Uterus (tissue), 2 donors: ENCODE data around the gene SUFU.

Experiments used
- POLR2A ChIP-seq, 2 donors: fragments of 450-650 bp; IDR thresholded peaks; one replicate each; pipeline ENCODE4 v1.6.1; 2016; ENCODE audit warnings: antibody characterized with exemption in 2 of 2, mild to moderate bottlenecking in 1 of 2, moderate library complexity in 1 of 2
- TF ChIP-seq, protein P1 (sequence below), 4 experiments: fragments of 200-600 bp in 2 of 4; fragments of 450-650 bp in 2 of 4; sonication (generic) in 2 of 4; IDR thresholded peaks; one replicate each; pipeline ENCODE4 v1.5.1; 2016 to 2019; ENCODE audit warnings: antibody characterized with exemption in 4 of 4, mild to moderate bottlenecking in 2 of 4, moderate library complexity in 1 of 4

GRCh38 chr10:102615361-102615760, 111.6 kb downstream of the SUFU start:
- TF ChIP-seq POLR2A (IDR thresholded peaks at IDR 0.05), result no peak
- TF ChIP-seq, protein P1, sequence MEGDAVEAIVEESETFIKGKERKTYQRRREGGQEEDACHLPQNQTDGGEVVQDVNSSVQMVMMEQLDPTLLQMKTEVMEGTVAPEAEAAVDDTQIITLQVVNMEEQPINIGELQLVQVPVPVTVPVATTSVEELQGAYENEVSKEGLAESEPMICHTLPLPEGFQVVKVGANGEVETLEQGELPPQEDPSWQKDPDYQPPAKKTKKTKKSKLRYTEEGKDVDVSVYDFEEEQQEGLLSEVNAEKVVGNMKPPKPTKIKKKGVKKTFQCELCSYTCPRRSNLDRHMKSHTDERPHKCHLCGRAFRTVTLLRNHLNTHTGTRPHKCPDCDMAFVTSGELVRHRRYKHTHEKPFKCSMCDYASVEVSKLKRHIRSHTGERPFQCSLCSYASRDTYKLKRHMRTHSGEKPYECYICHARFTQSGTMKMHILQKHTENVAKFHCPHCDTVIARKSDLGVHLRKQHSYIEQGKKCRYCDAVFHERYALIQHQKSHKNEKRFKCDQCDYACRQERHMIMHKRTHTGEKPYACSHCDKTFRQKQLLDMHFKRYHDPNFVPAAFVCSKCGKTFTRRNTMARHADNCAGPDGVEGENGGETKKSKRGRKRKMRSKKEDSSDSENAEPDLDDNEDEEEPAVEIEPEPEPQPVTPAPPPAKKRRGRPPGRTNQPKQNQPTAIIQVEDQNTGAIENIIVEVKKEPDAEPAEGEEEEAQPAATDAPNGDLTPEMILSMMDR (IDR thresholded peaks at IDR 0.05), result no peak
